ENCODE results near the gene MRAP2.

GRCh38 chr6:84017709-84018452, 15.7 kb upstream of the MRAP2 start:
- TF ChIP-seq GLIS3 (CRISPR knock-in tag; IDR thresholded peaks at IDR 0.05) (no peak), PATZ1 (CRISPR knock-in tag; IDR thresholded peaks at IDR 0.05; ENCODE audit: borderline replicate concordance) (no peak), POU6F1 (CRISPR knock-in tag; IDR thresholded peaks at IDR 0.05; ENCODE audit: borderline replicate concordance, low read depth) (no peak), ZFP3 (CRISPR knock-in tag; IDR thresholded peaks at IDR 0.05) (no peak), RARB (CRISPR knock-in tag; IDR thresholded peaks at IDR 0.05) (no peak), CSRNP3 (CRISPR knock-in tag; IDR thresholded peaks at IDR 0.05) (no peak), CREB5 (CRISPR knock-in tag; IDR thresholded peaks at IDR 0.05; ENCODE audit: low read depth) (no peak), ISL1 (CRISPR knock-in tag; IDR thresholded peaks at IDR 0.05) (0 out of 2 replicates have a peak, but pooled peaks have one; percentile 11), ARNTL (CRISPR knock-in tag; IDR thresholded peaks at IDR 0.05; ENCODE audit: borderline replicate concordance, low read depth) (no peak), PPARA (CRISPR knock-in tag; IDR thresholded peaks at IDR 0.05; ENCODE audit: borderline replicate concordance) (no peak)
- TF ChIP-seq, protein P1, sequence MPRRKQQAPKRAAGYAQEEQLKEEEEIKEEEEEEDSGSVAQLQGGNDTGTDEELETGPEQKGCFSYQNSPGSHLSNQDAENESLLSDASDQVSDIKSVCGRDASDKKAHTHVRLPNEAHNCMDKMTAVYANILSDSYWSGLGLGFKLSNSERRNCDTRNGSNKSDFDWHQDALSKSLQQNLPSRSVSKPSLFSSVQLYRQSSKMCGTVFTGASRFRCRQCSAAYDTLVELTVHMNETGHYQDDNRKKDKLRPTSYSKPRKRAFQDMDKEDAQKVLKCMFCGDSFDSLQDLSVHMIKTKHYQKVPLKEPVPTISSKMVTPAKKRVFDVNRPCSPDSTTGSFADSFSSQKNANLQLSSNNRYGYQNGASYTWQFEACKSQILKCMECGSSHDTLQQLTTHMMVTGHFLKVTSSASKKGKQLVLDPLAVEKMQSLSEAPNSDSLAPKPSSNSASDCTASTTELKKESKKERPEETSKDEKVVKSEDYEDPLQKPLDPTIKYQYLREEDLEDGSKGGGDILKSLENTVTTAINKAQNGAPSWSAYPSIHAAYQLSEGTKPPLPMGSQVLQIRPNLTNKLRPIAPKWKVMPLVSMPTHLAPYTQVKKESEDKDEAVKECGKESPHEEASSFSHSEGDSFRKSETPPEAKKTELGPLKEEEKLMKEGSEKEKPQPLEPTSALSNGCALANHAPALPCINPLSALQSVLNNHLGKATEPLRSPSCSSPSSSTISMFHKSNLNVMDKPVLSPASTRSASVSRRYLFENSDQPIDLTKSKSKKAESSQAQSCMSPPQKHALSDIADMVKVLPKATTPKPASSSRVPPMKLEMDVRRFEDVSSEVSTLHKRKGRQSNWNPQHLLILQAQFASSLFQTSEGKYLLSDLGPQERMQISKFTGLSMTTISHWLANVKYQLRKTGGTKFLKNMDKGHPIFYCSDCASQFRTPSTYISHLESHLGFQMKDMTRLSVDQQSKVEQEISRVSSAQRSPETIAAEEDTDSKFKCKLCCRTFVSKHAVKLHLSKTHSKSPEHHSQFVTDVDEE (CRISPR knock-in tag; IDR thresholded peaks at IDR 0.05): peak; percentile 64; the same call in 1 of the 2 replicates

Measured in SK-N-SH treated with all-trans-retinoic acid at 6 μM for 48 hours (cell line).